ENCODE data around the gene TSPYL1.

Gene TSPYL1

GRCh38 chr6:116256694-116257093, 23.0 kb downstream of the TSPYL1 start:
- no peak for DNase-seq (ENCODE audit: low read depth)

- no peak for DNase-seq (ENCODE audit: low read depth)
These were observed 24.4 kb downstream of the TSPYL1 start for GRCh38 chr6:116255246-116255800.

GRCh38 chr6:116254297-116255056, 25.3 kb downstream of the TSPYL1 start:
- no peak for DNase-seq (ENCODE audit: low read depth)

GRCh38 chr6:116253505-116254296, 26.0 kb downstream of the TSPYL1 start, which contains the start of gene TSPYL4:
Gene TSPYL4 (minus strand): TSS chr6:116254075. CDS start chr6:116254008, 67 bp downstream.
- peak; percentile 88 for DNase-seq (ENCODE audit: low read depth)

GRCh38 chr6:116253188-116253504, 26.6 kb downstream of the TSPYL1 start:
- no peak for DNase-seq (ENCODE audit: low read depth)

GRCh38 chr6:116251568-116252384, 28.0 kb downstream of the TSPYL1 start:
- DNase-seq (ENCODE audit: low read depth): no peak

GRCh38 chr6:116248577-116248976, 31.2 kb downstream of the TSPYL1 start:
- DNase-seq (ENCODE audit: low read depth): no peak

- DNase-seq (ENCODE audit: low read depth): no peak
These were observed 32.4 kb downstream of the TSPYL1 start for GRCh38 chr6:116247285-116247684.

- DNase-seq (ENCODE audit: low read depth): no peak
These were observed 33.6 kb downstream of the TSPYL1 start for GRCh38 chr6:116246089-116246488.

- no peak for DNase-seq (ENCODE audit: low read depth)
These were observed 35.4 kb downstream of the TSPYL1 start for GRCh38 chr6:116244284-116244683.

GRCh38 chr6:116239856-116240255, 39.9 kb downstream of the TSPYL1 start:
- no peak for DNase-seq (ENCODE audit: low read depth)

- DNase-seq (ENCODE audit: low read depth): no peak
These were observed 40.5 kb downstream of the TSPYL1 start for GRCh38 chr6:116239256-116239655.

- DNase-seq (ENCODE audit: low read depth): no peak
These were observed 41.6 kb downstream of the TSPYL1 start for GRCh38 chr6:116238083-116238482.

GRCh38 chr6:116234689-116235088, 45.0 kb downstream of the TSPYL1 start:
- no peak for DNase-seq (ENCODE audit: low read depth)

- DNase-seq (ENCODE audit: low read depth): no peak
These were observed 50.3 kb downstream of the TSPYL1 start for GRCh38 chr6:116229287-116229913.

Data from T-helper 22 cell (primary cell).